SU-DHL-6 (cell line): ENCODE data around the gene TATDN2.

Experiments
- CTCF ChIP-seq: fragments of 200-600 bp; sonication (generic); IDR thresholded peaks from one replicate; pipeline ENCODE4 v1.5.1; 2017; ENCODE audit warnings: antibody characterized with exemption, mild to moderate bottlenecking, low read length, moderate library complexity; ENCODE audit not compliant: insufficient read depth, poor library complexity, severe bottlenecking
- EZH2phosphoT487 ChIP-seq: fragments of 200-600 bp; sonication (generic), shearing (Covaris generic); conservative IDR thresholded peaks from 2 replicates; pipeline ENCODE4 v1.6.1; 2018; ENCODE audit warnings: mild to moderate bottlenecking, antibody characterized with exemption, low read length, moderate library complexity, mixed read lengths

GRCh38 chr3:10330319-10330718 is 82.1 kb downstream of the TATDN2 start:
- no peak for TF ChIP-seq CTCF
- TF ChIP-seq EZH2phosphoT487: no peak
